Body of pancreas (tissue), 4 donors: ENCODE data around the gene EXOSC2.

Experiments used
- CTCF ChIP-seq, 7 experiments: fragments of 450-650 bp in 4 of 7; fragments of 200-600 bp in 3 of 7; sonication (generic) in 3 of 7; IDR thresholded peaks; one replicate each; pipeline ENCODE4 v1.5.1; 2016 to 2019; ENCODE audit warnings: antibody characterized with exemption in 7 of 7
- POLR2A ChIP-seq, 3 donors: fragments of 450-650 bp; IDR thresholded peaks; one replicate each; pipeline ENCODE4 v1.6.1; 2016; ENCODE audit warnings: antibody characterized with exemption in 3 of 3, mild to moderate bottlenecking in 2 of 3

- no peak for TF ChIP-seq CTCF (IDR thresholded peaks at IDR 0.05)
- no peak for TF ChIP-seq POLR2A (IDR thresholded peaks at IDR 0.05)
Observed at GRCh38 chr9:130689572-130689936, 4.0 kb upstream of the EXOSC2 start.
